Measurements from ENCODE around the gene LMTK2.

LMTK2 gene

DNA sequence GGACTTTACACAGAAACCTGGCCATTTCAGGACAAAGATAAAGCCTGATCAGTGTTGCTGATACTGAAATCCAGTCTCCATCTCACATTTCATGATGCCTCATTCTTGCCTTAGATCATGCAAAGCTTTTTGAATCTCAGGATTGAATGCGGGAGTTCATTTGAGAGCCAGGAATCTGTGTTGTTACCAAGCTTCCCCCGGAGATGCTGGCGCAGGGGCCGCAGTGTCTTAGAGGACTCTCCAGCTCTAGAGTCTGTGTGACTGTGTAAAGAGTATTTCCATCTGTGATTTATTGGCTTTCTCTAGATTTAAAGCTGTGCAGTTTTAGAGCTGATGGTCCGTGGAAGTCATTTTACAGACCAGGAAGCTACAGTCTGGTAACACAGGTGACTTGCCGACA is 32.0 kb downstream of the LMTK2 start:
- DNase-seq: no peak

GRCh38 chr7:98142658-98143057 is 36.0 kb downstream of the LMTK2 start:
- DNase-seq: no peak

GRCh38 chr7:98148607-98149006 is 41.9 kb downstream of the LMTK2 start:
- DNase-seq: no peak

DNA sequence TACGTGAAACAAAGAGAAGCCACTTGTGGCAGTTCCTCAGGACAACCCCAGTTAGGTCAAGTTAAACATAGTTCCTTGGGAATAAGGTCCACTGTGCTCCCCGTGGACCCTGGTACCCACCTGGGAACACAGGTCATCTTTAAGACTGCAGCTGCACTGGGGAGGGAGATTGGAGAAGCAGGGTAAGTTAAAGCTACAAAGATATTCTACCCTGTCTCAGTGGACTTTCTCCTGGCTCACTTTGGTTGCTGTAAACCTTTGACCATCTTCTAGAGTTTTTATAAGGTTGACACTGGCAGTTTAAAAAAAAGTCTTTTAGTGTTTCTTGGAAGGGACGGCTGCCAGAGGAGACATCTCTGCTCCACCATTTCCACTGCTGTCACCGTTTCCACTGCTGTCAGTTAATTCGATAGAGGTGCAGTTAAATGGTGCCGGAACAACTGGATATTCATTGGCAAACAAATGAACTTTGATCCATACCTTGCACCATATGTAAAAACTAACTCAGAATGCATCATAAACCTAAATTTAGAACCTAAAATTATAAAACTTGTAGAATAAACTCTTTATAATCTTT is 42.5 kb downstream of the LMTK2 start:
- no peak for DNase-seq

DNA sequence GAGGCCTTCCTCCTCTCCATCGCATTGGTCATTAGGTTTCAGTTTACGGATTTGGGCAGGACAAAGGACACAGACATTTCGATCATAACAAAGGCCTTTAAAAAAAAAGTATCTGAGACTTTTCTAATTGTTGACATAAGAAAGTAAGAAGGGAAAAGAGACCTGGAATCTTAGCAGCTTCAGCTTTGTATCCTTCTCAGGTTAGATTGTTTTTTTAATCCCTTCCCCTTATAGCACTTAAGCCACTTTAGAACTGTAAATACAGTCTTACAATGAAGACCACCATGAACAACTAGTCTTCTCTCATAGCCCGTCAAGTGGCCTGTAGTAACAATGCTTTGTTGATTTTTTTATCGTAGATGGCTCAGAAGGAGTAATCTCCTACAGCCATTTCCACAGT is 45.2 kb downstream of the LMTK2 start:
- DNase-seq: no peak

- DNase-seq: no peak
Observed at GRCh38 chr7:98156700-98157099, 50.0 kb downstream of the LMTK2 start.

- no peak for DNase-seq
Observed at GRCh38 chr7:98157761-98158160, 51.1 kb downstream of the LMTK2 start.

DNA sequence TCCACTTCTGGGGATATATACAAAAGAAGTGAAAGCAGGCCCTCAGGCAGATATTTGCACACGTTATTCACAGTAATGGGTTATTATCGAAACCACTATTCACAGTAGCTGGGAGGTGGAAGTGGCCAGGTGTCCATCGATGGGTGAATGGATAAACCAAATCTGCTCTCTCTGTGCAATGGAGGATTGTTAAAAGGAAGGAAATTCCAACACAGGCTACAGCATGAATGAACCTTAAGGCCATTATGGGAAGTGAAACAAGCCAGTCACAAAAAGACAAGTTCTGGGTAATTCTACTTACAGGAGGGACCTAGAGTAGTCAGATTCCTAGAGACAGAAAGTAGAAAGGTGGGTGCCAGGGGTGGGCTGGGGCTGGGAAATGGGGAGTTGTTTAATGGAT is 56.1 kb downstream of the LMTK2 start:
- DNase-seq: no peak

DNA sequence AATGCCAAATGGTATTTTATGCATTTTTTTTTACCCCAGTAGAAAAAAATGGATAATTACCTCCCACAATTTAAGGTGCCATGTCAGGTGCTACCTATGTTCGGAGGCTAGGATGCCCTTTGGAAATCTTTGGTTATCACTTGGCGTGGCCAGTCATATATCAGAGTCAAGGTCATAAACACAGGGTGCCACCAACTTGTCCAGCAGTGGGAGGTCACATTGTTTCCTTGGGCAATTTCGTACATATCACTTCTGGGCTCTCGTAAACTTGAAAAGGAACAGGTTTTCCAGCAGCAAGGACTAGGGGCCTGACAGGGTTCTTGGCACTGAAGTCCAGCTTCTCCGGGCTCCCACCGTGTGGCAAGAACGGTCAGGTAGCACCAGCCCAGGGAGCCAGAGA is 56.6 kb downstream of the LMTK2 start:
- DNase-seq: no peak

GRCh38 chr7:98163704-98164494 is 57.2 kb downstream of the LMTK2 start:
- no peak for DNase-seq

GRCh38 chr7:98165827-98166667 is 59.4 kb downstream of the LMTK2 start:
- peak; percentile 49 for DNase-seq

GRCh38 chr7:98166668-98166970 is 60.0 kb downstream of the LMTK2 start:
- no peak for DNase-seq

DNA sequence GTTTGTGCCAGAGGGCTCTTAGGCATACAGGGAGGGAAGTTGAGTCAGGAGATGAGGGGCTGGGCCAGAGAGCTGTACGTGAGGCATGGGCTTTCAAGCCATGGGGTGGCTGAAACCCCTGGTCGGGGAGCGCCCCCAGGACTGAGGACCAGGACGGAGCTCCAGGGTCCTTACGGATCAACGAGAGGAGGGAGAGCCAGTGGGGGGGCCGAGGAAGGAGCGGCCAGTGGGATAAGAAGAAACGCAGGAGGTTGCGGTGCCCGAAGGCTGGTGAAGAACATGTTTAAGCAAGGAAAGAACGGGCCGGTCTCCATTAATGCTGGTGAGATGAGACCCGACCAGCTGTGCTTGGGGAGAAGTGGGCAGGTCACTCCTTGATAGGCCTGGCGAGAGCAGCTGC is 61.0 kb downstream of the LMTK2 start:
- DNase-seq: no peak

DNA sequence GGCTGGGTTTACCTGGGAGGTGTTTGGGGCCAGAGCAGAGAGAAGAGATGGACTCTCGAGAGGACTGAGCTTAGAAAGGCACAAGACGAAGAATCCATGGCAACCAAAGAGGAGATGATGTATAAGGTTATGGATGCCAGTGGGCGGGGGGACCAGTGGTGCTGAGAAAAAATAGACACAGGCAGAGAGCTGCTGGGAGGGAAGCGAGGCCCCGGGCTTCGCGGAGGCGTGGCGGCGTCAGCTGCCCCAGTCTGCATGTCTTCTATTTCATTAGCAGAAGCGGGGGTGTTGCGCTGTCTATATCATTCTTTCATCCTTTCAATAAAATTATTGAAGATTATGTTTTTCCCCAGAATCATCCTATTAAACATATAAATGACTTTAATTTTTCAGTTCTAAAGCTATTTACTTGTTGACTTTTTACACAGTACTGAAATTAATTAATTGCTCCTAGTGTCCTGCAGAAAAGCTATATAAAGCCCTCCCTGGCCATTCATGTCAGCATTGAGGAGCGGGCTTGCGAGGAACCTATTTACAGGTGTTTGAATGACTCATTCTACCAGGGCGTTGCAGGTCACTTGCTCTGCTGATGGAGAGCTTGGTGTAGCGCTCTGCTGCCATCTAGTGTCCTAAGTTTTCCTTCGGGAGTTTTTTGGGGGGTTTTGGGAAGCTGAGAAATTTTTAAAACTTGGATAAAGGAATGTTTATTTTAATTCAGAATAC is 61.7 kb downstream of the LMTK2 start:
- DNase-seq: peak; percentile 71

DNA sequence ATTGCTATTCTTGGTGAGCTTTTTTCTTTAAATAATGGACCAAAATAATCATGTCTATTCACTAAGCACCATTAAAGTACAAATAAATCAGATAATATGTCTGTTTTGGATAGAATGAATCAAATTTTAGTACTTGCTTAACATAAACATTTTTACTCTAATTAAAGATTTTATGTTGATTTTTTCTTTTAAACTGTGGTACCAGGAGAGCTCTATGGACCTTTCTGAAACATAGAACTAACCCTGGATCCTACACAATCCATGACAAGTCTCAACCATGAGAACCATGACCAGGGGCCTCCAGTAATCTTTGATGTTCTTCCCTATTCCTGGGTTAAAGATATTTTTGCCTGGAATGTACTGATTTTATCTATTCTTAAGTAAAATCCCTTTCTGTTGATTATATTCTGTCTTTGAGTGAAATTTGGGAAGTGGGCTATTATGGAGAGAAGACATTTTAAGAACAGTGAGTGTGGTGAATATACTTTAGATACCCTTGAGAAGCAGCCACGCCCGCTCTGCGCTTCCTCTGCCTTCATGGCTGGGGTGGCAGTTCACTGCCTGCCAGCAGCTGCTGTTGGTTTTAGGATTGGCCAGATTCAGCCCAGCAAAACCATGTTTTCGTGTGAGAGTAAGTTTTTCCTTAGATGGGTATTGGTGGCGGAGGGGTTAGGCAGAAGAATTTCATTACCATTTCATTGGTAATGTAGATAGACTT is 62.4 kb downstream of the LMTK2 start:
- DNase-seq: no peak

- DNase-seq: no peak
Observed at GRCh38 chr7:98170966-98171365, 64.3 kb downstream of the LMTK2 start.

- DNase-seq: no peak
Observed at GRCh38 chr7:98171449-98171848, 64.8 kb downstream of the LMTK2 start.

- no peak for DNase-seq
Observed at GRCh38 chr7:98174334-98175259, 67.9 kb downstream of the LMTK2 start.

GRCh38 chr7:98175260-98175940 is 68.7 kb downstream of the LMTK2 start:
- no peak for DNase-seq

- no peak for DNase-seq
Observed at GRCh38 chr7:98177553-98177952, 70.9 kb downstream of the LMTK2 start.

DNA sequence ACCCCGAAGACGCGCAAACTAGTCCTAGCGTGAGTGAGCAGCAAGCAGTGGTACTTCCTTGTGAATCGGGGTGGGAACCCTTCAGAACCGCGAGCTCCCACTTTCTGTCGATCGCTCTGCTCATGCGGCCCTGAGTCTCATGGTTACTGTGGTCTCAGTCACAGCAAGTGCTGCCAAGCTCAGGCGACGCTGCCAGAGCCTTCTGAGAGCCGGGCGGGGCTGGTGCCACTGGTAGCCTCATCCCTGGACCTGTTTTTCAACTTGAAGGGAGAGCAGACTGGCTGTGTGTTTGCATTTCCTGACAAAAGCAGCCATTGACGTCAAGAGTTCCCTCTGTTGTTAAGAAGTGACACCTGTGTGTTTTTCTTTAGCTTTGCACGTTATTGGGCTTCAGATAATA is 71.7 kb downstream of the LMTK2 start:
- no peak for DNase-seq
